ENCODE data around the gene ZNF423.

DNA sequence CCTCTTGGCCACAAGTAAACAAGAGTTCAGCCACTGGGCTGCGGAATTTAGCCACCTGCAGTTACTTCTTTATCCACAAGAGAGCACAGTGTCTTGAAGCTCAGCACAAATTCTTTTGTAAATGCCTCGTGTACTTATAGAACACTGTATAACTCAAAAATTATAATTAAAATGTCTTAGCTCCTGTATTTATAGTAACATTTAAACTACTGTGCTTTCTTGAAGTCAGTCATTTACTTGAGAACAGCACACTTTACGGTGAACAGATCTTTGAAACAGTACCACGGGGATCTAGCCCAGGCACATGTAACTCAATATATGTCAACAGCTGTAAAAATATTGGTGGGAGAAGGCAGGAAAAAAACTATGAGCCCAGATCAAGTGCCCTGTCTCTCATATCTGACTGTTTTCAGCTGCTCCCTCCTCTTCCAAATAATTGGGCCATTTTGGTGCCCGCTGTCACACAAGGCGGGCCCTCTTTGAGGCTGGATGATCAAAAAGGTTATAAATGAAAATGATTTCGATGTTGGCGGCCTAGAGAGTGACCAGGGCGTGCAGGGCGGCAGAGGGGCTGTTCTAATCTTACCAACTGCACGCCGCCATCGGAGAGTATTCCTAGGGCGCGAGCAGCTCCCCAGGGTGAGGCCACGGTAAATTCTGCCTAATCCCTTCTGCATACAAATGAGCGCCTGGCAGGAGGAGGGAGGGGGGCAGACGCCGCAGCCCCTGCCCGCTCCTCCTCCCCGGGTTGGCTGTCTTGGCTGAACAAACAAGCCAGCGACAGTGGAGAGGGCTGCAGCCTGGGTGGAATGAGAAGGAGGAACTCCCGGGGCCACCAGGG lies 299.1 kb downstream of the ZNF423 start:
- TF ChIP-seq POLR2A (IDR thresholded peaks at IDR 0.05; ENCODE audit: low read depth, low read length), result no peak
- TF ChIP-seq POLR2AphosphoS5 (IDR thresholded peaks at IDR 0.05; ENCODE audit: low read depth, low read length), result no peak
- no peak for TF ChIP-seq SPI1 (IDR thresholded peaks at IDR 0.05; ENCODE audit: low read depth, low read length)
- TF ChIP-seq TAF1 (IDR thresholded peaks at IDR 0.05; ENCODE audit: low read depth, low read length), result no peak
- TF ChIP-seq PAX5 (IDR thresholded peaks at IDR 0.05; ENCODE audit: insufficient read depth, low read length, severe bottlenecking), result no peak
- no peak for TF ChIP-seq POU2F2 (IDR thresholded peaks at IDR 0.05; ENCODE audit: low read depth, low read length)

Data from GM12891 (cell line).